Ovary (tissue), 3 donors: ENCODE data around the gene ACTA1.

ENCODE experiments used
- EP300 ChIP-seq: sonication (generic); formaldehyde crosslinking; IDR thresholded peaks from one replicate; pipeline ENCODE4 v1.6.1; 2017; ENCODE audit warnings: antibody characterized with exemption
- POLR2A ChIP-seq: fragments of 450-650 bp; IDR thresholded peaks from one replicate; pipeline ENCODE4 v1.6.1; 2017; ENCODE audit warnings: antibody characterized with exemption, mild to moderate bottlenecking, moderate library complexity
- TF ChIP-seq, protein P1 (sequence below), 3 donors: fragments of 450-650 bp in 2 of 3; fragments of 200-600 bp in 1 of 3; IDR thresholded peaks; one replicate each; pipeline versions ENCODE4 v1.5.1 to v1.8.0; 2016 to 2022; ENCODE audit warnings: antibody characterized with exemption in 3 of 3, mild to moderate bottlenecking in 1 of 3
- donor health status: DM: no; HTN: no; CAD: no.

DNA sequence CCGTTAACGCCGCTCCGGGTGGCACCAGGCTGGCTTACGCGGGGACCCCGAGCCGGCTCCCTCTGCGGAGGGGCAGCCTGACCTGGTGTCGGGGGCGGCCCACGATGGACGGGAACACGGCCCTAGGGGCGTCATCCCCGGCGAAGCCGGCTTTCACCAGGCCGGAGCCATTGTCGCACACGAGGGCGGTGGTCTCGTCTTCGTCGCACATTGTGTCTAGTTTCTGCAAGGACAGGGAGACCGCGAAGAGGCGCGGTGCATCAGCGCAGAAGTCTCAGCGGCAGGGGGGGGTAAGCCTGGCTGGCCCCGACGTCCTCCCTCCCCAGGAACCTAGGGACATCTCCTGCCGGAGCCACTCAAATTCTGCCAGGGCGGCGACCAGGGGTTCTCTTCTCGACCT, 989 bp downstream of the ACTA1 start:
- TF ChIP-seq, protein P1, sequence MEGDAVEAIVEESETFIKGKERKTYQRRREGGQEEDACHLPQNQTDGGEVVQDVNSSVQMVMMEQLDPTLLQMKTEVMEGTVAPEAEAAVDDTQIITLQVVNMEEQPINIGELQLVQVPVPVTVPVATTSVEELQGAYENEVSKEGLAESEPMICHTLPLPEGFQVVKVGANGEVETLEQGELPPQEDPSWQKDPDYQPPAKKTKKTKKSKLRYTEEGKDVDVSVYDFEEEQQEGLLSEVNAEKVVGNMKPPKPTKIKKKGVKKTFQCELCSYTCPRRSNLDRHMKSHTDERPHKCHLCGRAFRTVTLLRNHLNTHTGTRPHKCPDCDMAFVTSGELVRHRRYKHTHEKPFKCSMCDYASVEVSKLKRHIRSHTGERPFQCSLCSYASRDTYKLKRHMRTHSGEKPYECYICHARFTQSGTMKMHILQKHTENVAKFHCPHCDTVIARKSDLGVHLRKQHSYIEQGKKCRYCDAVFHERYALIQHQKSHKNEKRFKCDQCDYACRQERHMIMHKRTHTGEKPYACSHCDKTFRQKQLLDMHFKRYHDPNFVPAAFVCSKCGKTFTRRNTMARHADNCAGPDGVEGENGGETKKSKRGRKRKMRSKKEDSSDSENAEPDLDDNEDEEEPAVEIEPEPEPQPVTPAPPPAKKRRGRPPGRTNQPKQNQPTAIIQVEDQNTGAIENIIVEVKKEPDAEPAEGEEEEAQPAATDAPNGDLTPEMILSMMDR (IDR thresholded peaks at IDR 0.05), result no peak
- TF ChIP-seq POLR2A (no peak), EP300 (no peak)
